HEK293 (cell line): ENCODE results near the gene SLC25A44.

Source experiments
- CTCF ChIA-PET: fragments of 350-600 bp; formaldehyde crosslinking; extraction: SDS; loops from one replicate; lab custom pipeline; 2021; ENCODE audit warnings: antibody characterized with exemption; lab: Yijun Ruan, JAX
- POLR2A ChIA-PET: fragments of 300-600 bp; formaldehyde crosslinking; extraction: SDS; loops from one replicate; lab custom pipeline; 2020; ENCODE audit warnings: antibody characterized with exemption, inconsistent platforms; lab: Yijun Ruan, JAX
- H3K27ac ChIP-seq: fragments of 200-500 bp; sonication (Bioruptor generic); 2 replicates; pipeline ENCODE4 v1.5.1; 2014; ENCODE audit warnings: low read depth, low read length, control low read depth, inconsistent platforms; ENCODE audit errors: extremely low read depth
- H3K36me3 ChIP-seq, 2 experiments: fragments of 200-500 bp in 1 of 2; sonication (Bioruptor generic) in 1 of 2; 1 replicate in 1 of 2; 2 replicates in 1 of 2; pipeline ENCODE4 v1.5.1; 2014 to 2017; ENCODE audit warnings: inconsistent platforms in 2 of 2, low read length in 2 of 2; ENCODE audit not compliant: control insufficient read depth in 2 of 2, insufficient read depth in 1 of 2
- H3K4me1 ChIP-seq: fragments of 200-500 bp; sonication (Bioruptor generic); 2 replicates; pipeline ENCODE4 v1.5.1; 2014; ENCODE audit warnings: mild to moderate bottlenecking, low read length, inconsistent platforms; ENCODE audit not compliant: control insufficient read depth, insufficient read depth
- H3K4me3 ChIP-seq: 2 replicates; pipeline ENCODE4 v1.5.1; 2011; ENCODE audit warnings: low read depth, mild to moderate bottlenecking, control low read depth, low read length, moderate library complexity
- H3K9me3 ChIP-seq: fragments of 200-500 bp; sonication (Bioruptor generic); 2 replicates; pipeline ENCODE4 v1.5.1; 2014; ENCODE audit warnings: low read depth, low read length, inconsistent platforms; ENCODE audit not compliant: control insufficient read depth, insufficient read depth
- GLIS1 ChIP-seq: fragments of 450-650 bp; formaldehyde crosslinking; IDR thresholded peaks from 2 replicates; pipeline ENCODE4 v1.5.1; 2016; ENCODE audit warnings: missing biosample characterization, missing genetic modification characterization
- INSM2 ChIP-seq: fragments of 450-650 bp; formaldehyde crosslinking; IDR thresholded peaks from 2 replicates; pipeline ENCODE4 v1.5.1; 2016; ENCODE audit warnings: missing biosample characterization, missing genetic modification characterization
- KLF7 ChIP-seq: fragments of 450-650 bp; formaldehyde crosslinking; IDR thresholded peaks from 2 replicates; pipeline ENCODE4 v1.5.1; 2016; ENCODE audit warnings: missing biosample characterization, missing genetic modification characterization, borderline replicate concordance
- MZF1 ChIP-seq: fragments of 450-650 bp; formaldehyde crosslinking; IDR thresholded peaks from 2 replicates; pipeline ENCODE4 v1.5.1; 2017; ENCODE audit warnings: missing biosample characterization, missing genetic modification characterization, borderline replicate concordance
- OSR2 ChIP-seq: fragments of 450-650 bp; formaldehyde crosslinking; IDR thresholded peaks from 2 replicates; pipeline ENCODE4 v1.5.1; 2016; ENCODE audit warnings: missing biosample characterization, missing genetic modification characterization
- PRDM1 ChIP-seq: fragments of 450-650 bp; formaldehyde crosslinking; IDR thresholded peaks from 2 replicates; pipeline ENCODE4; 2016; ENCODE audit warnings: missing biosample characterization, missing genetic modification characterization
- YY1 ChIP-seq: fragments of 450-650 bp; formaldehyde crosslinking; IDR thresholded peaks from 2 replicates; pipeline ENCODE4 v1.5.1; 2018; ENCODE audit warnings: missing biosample characterization, missing genetic modification characterization
- ZBTB26 ChIP-seq: fragments of 450-650 bp; formaldehyde crosslinking; optimal IDR thresholded peaks from 2 replicates; pipeline ENCODE3; 2016; ENCODE audit warnings: missing biosample characterization, mild to moderate bottlenecking, missing genetic modification characterization
- ZNF112 ChIP-seq: fragments of 450-650 bp; formaldehyde crosslinking; IDR thresholded peaks from 2 replicates; pipeline ENCODE4 v1.5.0; 2017; ENCODE audit warnings: missing biosample characterization, missing genetic modification characterization
- ZNF174 ChIP-seq: fragments of 450-650 bp; formaldehyde crosslinking; IDR thresholded peaks from 2 replicates; pipeline ENCODE4 v1.5.0; 2017; ENCODE audit warnings: missing biosample characterization, mild to moderate bottlenecking, missing genetic modification characterization
- ZNF2 ChIP-seq: fragments of 450-650 bp; formaldehyde crosslinking; IDR thresholded peaks from 2 replicates; pipeline ENCODE4 v1.5.1; 2016; ENCODE audit warnings: missing biosample characterization, missing genetic modification characterization
- ZNF311 ChIP-seq: fragments of 450-650 bp; formaldehyde crosslinking; IDR thresholded peaks from 2 replicates; pipeline ENCODE4 v1.5.1; 2017; ENCODE audit warnings: missing biosample characterization, missing genetic modification characterization, borderline replicate concordance
- ZNF341 ChIP-seq: fragments of 450-650 bp; formaldehyde crosslinking; IDR thresholded peaks from 2 replicates; pipeline ENCODE4; 2016; ENCODE audit warnings: low read depth, missing biosample characterization, missing genetic modification characterization
- ZNF350 ChIP-seq: fragments of 450-650 bp; formaldehyde crosslinking; IDR thresholded peaks from 2 replicates; pipeline ENCODE4 v1.5.0; 2017; ENCODE audit warnings: missing biosample characterization, mild to moderate bottlenecking, missing genetic modification characterization
- ZNF530 ChIP-seq: fragments of 450-650 bp; formaldehyde crosslinking; IDR thresholded peaks from 2 replicates; pipeline ENCODE4 v1.5.1; 2016; ENCODE audit warnings: low read depth, missing biosample characterization, missing genetic modification characterization
- ZNF629 ChIP-seq: fragments of 450-650 bp; formaldehyde crosslinking; IDR thresholded peaks from 2 replicates; pipeline ENCODE4 v1.5.1; 2017; ENCODE audit warnings: missing biosample characterization, missing genetic modification characterization
- ZNF707 ChIP-seq: fragments of 450-650 bp; formaldehyde crosslinking; IDR thresholded peaks from 2 replicates; pipeline ENCODE4 v1.5.1; 2016; ENCODE audit warnings: missing biosample characterization, missing genetic modification characterization
- ZNF76 ChIP-seq: fragments of 450-650 bp; formaldehyde crosslinking; IDR thresholded peaks from 2 replicates; pipeline ENCODE4; 2016; ENCODE audit warnings: low read depth, missing biosample characterization, missing genetic modification characterization, borderline replicate concordance
- TF ChIP-seq, protein P1 (sequence below): fragments of 450-650 bp; formaldehyde crosslinking; IDR thresholded peaks from 2 replicates; pipeline ENCODE4 v1.5.1; 2017; ENCODE audit warnings: missing biosample characterization, missing genetic modification characterization
- TF ChIP-seq, protein P2 (sequence below): fragments of 450-650 bp; formaldehyde crosslinking; IDR thresholded peaks from 2 replicates; pipeline ENCODE4 v1.5.1; 2016; ENCODE audit warnings: missing biosample characterization, missing genetic modification characterization

The SLC25A44 gene

DNA sequence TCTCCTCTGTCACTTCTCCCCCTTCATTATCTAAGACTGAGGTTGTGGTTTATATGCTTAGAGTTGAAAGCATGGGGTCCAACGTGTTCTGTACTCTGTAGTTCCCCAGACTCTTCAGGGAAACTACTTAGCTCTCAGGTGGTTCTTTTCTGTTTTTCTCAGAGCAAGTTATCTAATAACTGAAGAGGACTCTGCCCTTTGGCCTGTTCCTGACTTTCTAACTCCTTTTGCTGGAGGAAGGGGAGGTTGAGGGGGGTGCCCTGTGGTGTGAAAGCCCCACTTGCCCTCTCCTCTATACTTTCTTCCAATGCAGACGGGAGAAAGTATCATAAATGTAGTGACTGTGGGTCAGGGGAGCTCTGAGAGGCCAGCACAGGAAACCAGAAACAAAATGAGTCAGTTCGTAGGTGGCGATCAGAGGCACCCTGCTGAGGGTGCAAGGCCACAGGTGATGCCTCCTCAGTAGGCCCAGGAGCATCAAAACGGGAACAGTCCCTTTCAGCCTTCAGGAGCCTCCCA lies 5.0 kb downstream of the SLC25A44 start:
- Histone ChIP-seq H3K36me3 (peaks cover 3 to 69% of the 10 kb centered on the region in 2 experiments; a peak in 1 of 3 replicates), H3K4me1 (peaks cover 3% of the 10 kb centered on the region; the same call in 1 of the 2 replicates), H3K27ac (no peak overlapping the region), H3K9me3 (no peaks in the 10 kb centered on the region), H3K4me3 (no peak overlapping the region)
- TF ChIP-seq ZNF350 = no peak
- TF ChIP-seq ZBTB26 (tag by site-specific recombination) = no peak
- no peak for TF ChIP-seq ZNF76 (tag by site-specific recombination)
- no peak for TF ChIP-seq MZF1 (tag by site-specific recombination)
- no peak for TF ChIP-seq INSM2 (tag by site-specific recombination)
- 0 out of 2 replicates have a peak, but pooled peaks have one; percentile 13 for TF ChIP-seq PRDM1 (tag by site-specific recombination)
- ChIA-PET CTCF (interaction anchor here (0.6 to 1.2 kb wide), 3 partner anchors 12 to 34 kb away, joined by 3 read pairs; no protein-coding TSS in a partner anchor), POLR2A (no interaction called here)

GRCh38 chr1:156200044-156200443 lies 6.1 kb downstream of the SLC25A44 start:
- Histone ChIP-seq H3K9me3 (no peaks in the 10 kb centered on the region), H3K27ac (no peak overlapping the region), H3K4me1 (no peaks in the 10 kb centered on the region), H3K36me3 (peaks cover 6 to 71% of the 10 kb centered on the region in 2 experiments; a peak in 2 of 3 replicates), H3K4me3 (no peak overlapping the region)
- ChIA-PET CTCF (interaction anchor here (0.9 kb wide), 1 partner anchor 11 kb away, joined by 3 read pairs; no protein-coding TSS in a partner anchor), POLR2A (interaction anchor here (1.3 kb wide), 1 partner anchor 13 kb away, joined by 8 read pairs; the partner anchor contains the start of gene PMF1)
- TF ChIP-seq ZNF629 (no peak), ZNF112 (tag by site-specific recombination) (no peak), ZNF174 (tag by site-specific recombination) (no peak), YY1 (tag by site-specific recombination) (no peak), ZNF707 (tag by site-specific recombination) (no peak), ZNF311 (tag by site-specific recombination) (no peak), ZNF341 (tag by site-specific recombination) (no peak), ZNF2 (no peak), GLIS1 (tag by site-specific recombination) (no peak), KLF7 (tag by site-specific recombination) (no peak), OSR2 (tag by site-specific recombination) (no peak)
- TF ChIP-seq, protein P1, sequence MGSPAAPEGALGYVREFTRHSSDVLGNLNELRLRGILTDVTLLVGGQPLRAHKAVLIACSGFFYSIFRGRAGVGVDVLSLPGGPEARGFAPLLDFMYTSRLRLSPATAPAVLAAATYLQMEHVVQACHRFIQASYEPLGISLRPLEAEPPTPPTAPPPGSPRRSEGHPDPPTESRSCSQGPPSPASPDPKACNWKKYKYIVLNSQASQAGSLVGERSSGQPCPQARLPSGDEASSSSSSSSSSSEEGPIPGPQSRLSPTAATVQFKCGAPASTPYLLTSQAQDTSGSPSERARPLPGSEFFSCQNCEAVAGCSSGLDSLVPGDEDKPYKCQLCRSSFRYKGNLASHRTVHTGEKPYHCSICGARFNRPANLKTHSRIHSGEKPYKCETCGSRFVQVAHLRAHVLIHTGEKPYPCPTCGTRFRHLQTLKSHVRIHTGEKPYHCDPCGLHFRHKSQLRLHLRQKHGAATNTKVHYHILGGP (tag by site-specific recombination) = no peak

- TF ChIP-seq, protein P2, sequence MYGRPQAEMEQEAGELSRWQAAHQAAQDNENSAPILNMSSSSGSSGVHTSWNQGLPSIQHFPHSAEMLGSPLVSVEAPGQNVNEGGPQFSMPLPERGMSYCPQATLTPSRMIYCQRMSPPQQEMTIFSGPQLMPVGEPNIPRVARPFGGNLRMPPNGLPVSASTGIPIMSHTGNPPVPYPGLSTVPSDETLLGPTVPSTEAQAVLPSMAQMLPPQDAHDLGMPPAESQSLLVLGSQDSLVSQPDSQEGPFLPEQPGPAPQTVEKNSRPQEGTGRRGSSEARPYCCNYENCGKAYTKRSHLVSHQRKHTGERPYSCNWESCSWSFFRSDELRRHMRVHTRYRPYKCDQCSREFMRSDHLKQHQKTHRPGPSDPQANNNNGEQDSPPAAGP = no peak
- TF ChIP-seq ZNF530 (tag by site-specific recombination) (no peak), ZNF2 (no peak)
- TF ChIP-seq, all 188 proteins: peak for 0
- ChIA-PET POLR2A (interaction anchor here (1.4 to 1.5 kb wide), 2 partner anchors 9 to 10 kb away, joined by 4 read pairs; partner anchors contain the start of genes PMF1 and SLC25A44), CTCF (interaction anchor here (0.6 to 1.5 kb wide), 3 partner anchors 8 to 177 kb away, joined by 3 to 4 read pairs (median 3); no protein-coding TSS in a partner anchor)
- Histone ChIP-seq H3K9me3 (no peaks in the 10 kb centered on the region), H3K4me1 (no peaks in the 10 kb centered on the region), H3K36me3 (peaks cover 16 to 71% of the 10 kb centered on the region in 2 experiments; a peak in 2 of 3 replicates), H3K27ac (no peak overlapping the region), H3K4me3 (no peak overlapping the region)
Observed at GRCh38 chr1:156203331-156203730, 9.4 kb downstream of the SLC25A44 start.
